GM19455 (cell line): ENCODE results near the gene BCAS1.
"Not testable (repeated sequence)": the region's sequence is repeated elsewhere in the genome, so short reads cannot be mapped to it uniquely, and the experiment has no call there.

Source experiments
- ATAC-seq: cut with Tn5 transposase; IDR thresholded peaks from one replicate; pipeline ENCODE4 v1.9.1; 2021; ENCODE audit not compliant: unreplicated experiment

Gene BCAS1

DNA sequence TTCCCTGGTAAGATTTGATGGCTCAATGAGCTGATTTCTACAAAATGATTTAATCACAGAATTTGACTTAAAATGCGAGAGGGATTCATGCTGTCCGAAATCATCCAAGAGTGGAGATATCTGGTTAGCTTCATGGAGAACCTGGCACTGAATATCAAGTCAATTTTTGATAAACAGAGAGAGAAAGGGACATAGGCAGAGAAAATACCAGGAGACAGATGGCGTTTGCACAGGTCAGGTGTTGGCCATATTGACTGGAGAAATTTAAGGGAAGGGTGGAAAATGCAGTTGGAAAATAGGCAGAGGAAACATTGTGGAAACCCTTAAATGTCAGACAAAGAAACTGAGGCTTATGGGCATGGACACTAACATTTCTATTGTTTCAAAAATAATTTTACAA lies 47.0 kb downstream of the BCAS1 start:
- ATAC-seq, result no peak

DNA sequence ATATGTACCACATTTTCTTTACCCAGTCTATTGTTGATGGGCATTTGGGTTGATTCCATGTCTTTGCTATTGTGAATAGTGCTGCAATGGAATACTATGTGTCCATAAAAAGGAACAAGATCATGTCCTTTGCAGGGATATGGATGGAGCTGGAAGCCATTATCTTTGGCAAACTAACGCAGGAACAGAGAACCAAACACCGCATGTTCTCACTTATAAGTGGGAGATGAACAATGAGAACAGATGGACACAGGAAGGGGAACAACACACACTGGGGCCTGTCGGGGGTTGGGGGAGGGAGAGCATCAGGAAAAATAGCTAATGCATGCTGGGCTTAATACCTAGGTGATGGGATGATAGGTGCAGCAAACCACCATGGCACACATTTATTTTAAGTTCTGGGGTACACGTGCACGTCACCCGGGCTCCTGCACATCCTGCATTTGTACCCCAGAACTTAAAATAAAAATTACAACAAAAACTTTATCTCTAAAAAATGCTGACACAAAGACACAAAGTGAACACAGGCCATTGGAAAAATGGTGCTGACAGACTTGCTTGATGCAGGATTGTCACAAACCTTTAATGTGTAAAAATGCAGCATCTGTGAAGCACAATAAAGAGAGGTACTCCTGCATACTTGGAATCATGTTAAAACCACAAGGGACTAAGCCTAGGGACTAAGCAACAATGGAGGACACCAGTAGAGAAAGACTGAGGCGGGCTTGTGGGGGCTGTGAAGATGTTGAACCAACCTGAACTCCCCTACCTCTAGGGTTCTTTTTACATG lies 48.8 kb downstream of the BCAS1 start:
- no peak for ATAC-seq

GRCh38 chr20:54020868-54021267 lies 49.5 kb downstream of the BCAS1 start:
- ATAC-seq, result no peak

DNA sequence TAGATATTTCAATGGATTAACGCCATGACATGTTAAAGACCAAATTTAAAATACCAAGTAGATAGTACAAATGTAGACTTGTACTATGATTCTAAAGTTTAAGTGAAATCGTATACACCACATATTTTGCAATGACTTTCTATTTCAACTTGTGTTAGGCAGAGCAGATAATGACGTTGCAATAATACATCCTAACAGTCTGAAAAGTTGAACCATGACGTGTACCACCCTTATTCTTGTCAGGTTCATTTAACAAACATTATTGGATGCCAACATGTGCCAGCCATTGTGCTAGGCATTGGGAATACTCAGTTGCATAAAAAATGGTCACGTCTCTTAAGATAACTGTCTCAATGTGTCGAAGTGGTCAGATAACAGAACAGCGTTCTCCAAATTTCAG lies 50.0 kb downstream of the BCAS1 start:
- ATAC-seq, result no peak

GRCh38 chr20:54019585-54019984 lies 50.8 kb downstream of the BCAS1 start:
- no peak for ATAC-seq

GRCh38 chr20:54019127-54019526 lies 51.3 kb downstream of the BCAS1 start:
- ATAC-seq, result no peak

DNA sequence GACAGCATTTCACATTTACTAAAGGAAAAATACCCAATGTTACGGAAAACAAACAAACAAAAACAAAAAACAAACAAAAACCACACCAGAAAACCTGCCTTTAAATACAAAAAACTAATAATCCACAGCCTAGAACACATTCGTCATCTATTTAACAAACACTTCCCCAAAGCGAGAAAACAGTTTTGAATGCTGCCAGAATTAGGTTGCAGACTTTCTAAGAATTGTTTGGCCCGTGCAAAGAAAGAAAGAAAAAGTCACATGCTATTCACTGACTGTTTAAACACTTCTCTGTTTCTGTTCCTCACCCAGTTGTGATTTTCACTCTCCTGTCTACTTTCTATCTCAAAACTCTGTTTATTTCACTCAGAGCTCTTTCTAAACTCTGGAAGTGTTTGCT lies 52.5 kb downstream of the BCAS1 start:
- peak; percentile 92 for ATAC-seq

- no peak for ATAC-seq
Observed at GRCh38 chr20:54015496-54015895, 54.9 kb downstream of the BCAS1 start.

- no peak for ATAC-seq
Observed at GRCh38 chr20:54014293-54014926, 56.0 kb downstream of the BCAS1 start.

DNA sequence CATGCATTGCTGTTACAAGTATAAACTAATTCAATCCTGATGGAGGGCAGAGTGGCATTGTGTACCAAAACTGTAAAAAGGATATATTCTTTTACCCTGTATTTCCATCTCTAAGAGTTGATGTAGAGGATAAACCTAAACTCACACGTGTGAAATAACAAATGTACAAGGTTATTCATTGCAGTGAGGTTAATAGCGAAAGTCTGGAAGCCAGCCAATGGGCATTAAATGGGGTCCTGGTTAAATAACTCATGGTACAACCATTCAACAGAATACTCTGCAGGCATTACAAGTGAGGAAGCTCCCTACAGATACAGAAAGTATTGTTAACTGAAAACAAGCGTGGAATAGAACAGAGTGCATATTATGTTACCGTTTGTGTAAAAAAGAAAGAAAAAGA lies 56.9 kb downstream of the BCAS1 start:
- ATAC-seq, result no peak

DNA sequence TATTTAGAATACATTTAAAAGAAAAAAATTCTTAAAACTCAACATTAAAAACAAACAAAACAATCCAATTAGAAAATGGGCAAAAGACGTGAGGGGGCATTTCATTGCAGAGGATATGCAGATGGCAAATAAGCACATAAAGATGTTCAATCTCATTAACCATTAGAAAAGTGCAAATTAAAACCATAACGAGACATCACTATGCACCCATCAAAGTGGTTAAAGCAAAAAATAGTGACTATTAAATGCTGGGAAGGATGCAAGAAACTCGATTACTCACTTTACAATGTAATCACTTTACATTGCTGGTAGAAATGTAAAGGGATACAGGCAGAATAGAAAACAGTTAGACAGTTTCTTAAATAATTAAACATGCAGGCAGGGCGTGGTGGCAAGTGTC lies 59.0 kb downstream of the BCAS1 start:
- no peak for ATAC-seq

GRCh38 chr20:54006216-54006615 lies 64.2 kb downstream of the BCAS1 start:
- not testable (repeated sequence) for ATAC-seq

GRCh38 chr20:54005524-54005923 lies 64.9 kb downstream of the BCAS1 start:
- ATAC-seq, result no peak

DNA sequence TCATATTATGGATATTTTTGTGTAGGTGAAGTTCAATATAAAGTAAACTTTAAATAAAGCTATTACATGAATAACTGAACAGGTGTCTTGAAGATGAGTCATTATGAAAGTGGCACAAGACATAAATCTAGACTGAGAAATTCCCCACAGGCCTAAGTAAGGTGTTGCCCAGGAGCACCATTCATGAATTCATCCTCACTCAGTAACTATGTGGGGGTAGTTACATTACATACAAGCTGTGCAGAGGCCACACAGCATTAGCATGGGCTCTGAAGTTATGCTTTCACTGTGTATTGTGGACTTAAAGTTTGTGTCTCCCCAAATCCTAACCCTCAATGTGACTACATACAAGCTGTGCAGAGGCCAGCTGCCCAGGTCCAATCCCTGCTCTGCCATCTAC lies 65.9 kb downstream of the BCAS1 start:
- peak; percentile 86 for ATAC-seq

- no peak for ATAC-seq
Observed at GRCh38 chr20:54002741-54003140, 67.7 kb downstream of the BCAS1 start.

DNA sequence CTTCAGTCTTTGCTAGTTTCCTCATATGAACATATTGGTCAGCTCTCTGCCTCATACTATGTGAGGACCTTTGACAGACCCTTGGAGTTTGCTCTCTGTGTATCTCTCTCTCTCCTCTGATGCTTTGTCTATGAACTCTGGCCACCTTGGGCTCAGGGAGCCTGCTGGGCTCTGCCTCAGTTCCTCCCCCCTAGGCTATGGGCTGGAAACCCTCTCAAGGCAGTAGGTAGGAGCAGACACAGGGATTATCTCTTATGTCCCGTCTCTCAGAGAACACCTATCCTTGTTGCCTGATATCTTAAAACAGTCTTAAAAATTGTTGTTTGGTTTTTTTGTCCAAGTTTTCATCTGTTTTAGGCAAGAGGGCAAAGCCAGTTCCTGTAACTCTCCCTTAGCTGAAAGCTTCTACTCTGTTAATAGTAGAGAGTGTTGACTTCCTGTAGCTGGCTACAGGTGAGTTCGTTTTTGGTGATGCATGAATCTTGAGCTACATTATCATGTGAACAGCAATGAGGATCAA lies 68.3 kb downstream of the BCAS1 start:
- ATAC-seq, result no peak

DNA sequence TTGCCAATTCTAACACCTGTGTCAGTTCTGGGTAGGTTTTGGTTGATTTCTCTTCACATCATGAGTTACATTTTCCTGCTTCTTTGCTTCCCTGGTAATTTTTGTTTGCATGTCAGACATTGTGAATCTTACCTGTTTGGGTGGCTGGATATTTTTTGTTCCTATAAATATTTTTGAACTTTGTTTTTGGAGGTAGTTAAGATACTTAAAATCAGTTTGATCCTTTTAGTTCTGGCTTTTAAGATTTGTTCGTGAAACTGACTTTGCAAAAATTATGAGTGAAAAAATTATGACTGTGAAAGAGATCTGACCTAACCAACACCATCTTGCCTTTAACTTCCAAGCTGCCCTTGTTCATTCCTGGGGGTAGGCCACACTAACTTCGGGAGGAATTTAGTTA lies 69.5 kb downstream of the BCAS1 start:
- ATAC-seq, result no peak

- ATAC-seq, result no peak
Observed at GRCh38 chr20:54000262-54000661, 70.1 kb downstream of the BCAS1 start.

GRCh38 chr20:53999077-53999476 lies 71.3 kb downstream of the BCAS1 start:
- ATAC-seq, result no peak

DNA sequence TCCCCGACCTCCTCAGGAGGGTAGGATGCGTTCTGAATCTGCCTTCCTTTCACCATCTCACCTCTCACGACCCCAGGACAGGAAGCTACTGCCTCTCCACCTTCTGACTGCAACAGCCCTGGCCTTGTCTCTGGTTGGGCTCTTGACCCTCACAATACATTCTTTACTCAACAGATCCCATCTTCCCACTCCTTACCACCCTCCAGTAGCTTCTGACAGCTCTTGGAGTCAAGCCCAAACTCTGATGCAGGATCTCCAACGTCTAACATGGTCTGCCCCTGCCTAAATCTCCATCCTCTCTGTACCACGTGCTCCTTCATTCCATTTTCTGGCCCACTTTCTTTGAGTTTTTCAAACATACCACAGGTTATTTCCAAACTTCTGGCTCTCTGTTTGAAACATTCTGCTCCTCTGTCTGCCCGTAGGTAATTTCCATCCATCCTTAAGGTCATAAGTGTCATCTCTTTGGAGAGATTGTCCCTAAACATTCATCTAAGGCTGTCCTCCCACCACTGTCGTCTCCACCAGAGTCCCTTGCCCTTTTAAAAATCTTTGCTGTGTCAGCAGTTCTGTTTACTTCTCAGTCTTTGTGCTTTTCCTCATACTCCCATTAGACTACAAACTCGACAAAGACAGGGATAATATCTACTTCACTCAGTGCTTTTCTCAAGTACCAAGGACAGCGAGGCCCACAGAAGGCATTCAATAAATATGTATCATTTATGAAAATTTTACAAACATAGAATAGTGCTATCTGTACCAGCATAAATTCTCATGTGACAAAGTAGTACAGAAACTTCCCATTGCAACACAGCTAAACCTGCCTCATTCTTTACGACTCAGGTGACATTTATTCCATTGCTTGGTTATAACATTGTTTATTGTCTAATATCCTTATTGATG lies 73.6 kb downstream of the BCAS1 start:
- ATAC-seq, result no peak

GRCh38 chr20:53995949-53996348 lies 74.4 kb downstream of the BCAS1 start:
- no peak for ATAC-seq
